HepG2 (cell line): ENCODE measurements around the gene MXI1. TPM values are rescaled to one million over a fixed set of nuclear protein-coding genes. Genes with fewer than 3 reads are reported as not detected.

Experiments
- DMAP1 ChIP-seq: IDR thresholded peaks from 2 replicates; pipeline ENCODE4 v1.6.1; 2016
- FOXK2 ChIP-seq: fragments of 450-650 bp; IDR thresholded peaks from 2 replicates; pipeline ENCODE4 v1.6.1; 2016
- GATAD2A ChIP-seq: IDR thresholded peaks from 2 replicates; pipeline ENCODE4 v1.6.1; 2016
- HMGXB3 ChIP-seq: sonication (generic); formaldehyde crosslinking; IDR thresholded peaks from 2 replicates; pipeline ENCODE4 v1.4.0; 2020; ENCODE audit warnings: missing genetic modification reagents, borderline replicate concordance
- JUND ChIP-seq: sonication (generic); formaldehyde crosslinking; IDR thresholded peaks from 2 replicates; pipeline ENCODE4 v1.8.0; 2022; ENCODE audit warnings: mild to moderate bottlenecking, missing genetic modification reagents
- MTA1 ChIP-seq: sonication (generic); formaldehyde crosslinking; IDR thresholded peaks from 2 replicates; pipeline ENCODE4 v1.4.0; 2020; ENCODE audit warnings: missing genetic modification reagents, mild to moderate bottlenecking, borderline replicate concordance
- SMAD3 ChIP-seq: sonication (generic); formaldehyde crosslinking; IDR thresholded peaks from 2 replicates; pipeline ENCODE4 v1.4.0; 2020; ENCODE audit warnings: missing genetic modification reagents
- TAF1 ChIP-seq: sonication (generic); formaldehyde crosslinking; IDR thresholded peaks from 2 replicates; pipeline ENCODE4 v1.4.0; 2020; ENCODE audit warnings: missing genetic modification reagents
- TFE3 ChIP-seq: IDR thresholded peaks from 2 replicates; pipeline ENCODE4 v1.6.1; 2016
- ZBTB14 ChIP-seq: sonication (generic); formaldehyde crosslinking; IDR thresholded peaks from 2 replicates; pipeline ENCODE4 v1.4.0; 2020; ENCODE audit warnings: missing genetic modification reagents
- ZBTB3 ChIP-seq: sonication (generic); formaldehyde crosslinking; IDR thresholded peaks from 2 replicates; pipeline ENCODE4 v1.4.0; 2020; ENCODE audit warnings: low read depth, mild to moderate bottlenecking, moderate library complexity, missing genetic modification reagents, borderline replicate concordance
- ZNF335 ChIP-seq: sonication (generic); formaldehyde crosslinking; IDR thresholded peaks from 2 replicates; pipeline ENCODE4 v1.4.0; 2020; ENCODE audit warnings: missing genetic modification reagents
- ZNF530 ChIP-seq: sonication (generic); formaldehyde crosslinking; IDR thresholded peaks from 2 replicates; pipeline ENCODE4 v1.5.0; 2020; ENCODE audit warnings: low read depth, mild to moderate bottlenecking, missing genetic modification reagents
- ZNF547 ChIP-seq: sonication (generic); formaldehyde crosslinking; IDR thresholded peaks from 2 replicates; pipeline ENCODE4 v1.5.1; 2020; ENCODE audit warnings: mild to moderate bottlenecking, missing genetic modification reagents
- polyA plus RNA-seq, 8 experiments: library from polyadenylated mRNA; depleted of rRNA in 3 of 8; stranded (reverse) in 7 of 8; unstranded in 1 of 8; fragments of >200 nt; fragmentation: Illumina TruSeq in 4 of 8; extraction: Trizol in 4 of 8; gene quantifications; 2 replicates each; pipeline versions ENCODE4 v1.2.1 to v1.2.3, GENCODE V29; 2011 to 2016; ENCODE audit warnings: low read depth in 4 of 8, missing spikeins in 1 of 8, mixed read lengths in 1 of 8; ENCODE audit not compliant: insufficient read depth in 1 of 8
- total RNA-seq, 5 experiments: library from RNA; depleted of rRNA; stranded (reverse); fragments of >200 nt; fragmentation: Illumina TruSeq; extraction: Trizol; gene quantifications; 2 replicates each; pipeline ENCODE4 v1.2.3, GENCODE V29; 2016; ENCODE audit warnings: low read depth in 1 of 5
- TF ChIP-seq, protein P1 (sequence below): sonication (generic); formaldehyde crosslinking; IDR thresholded peaks from 2 replicates; pipeline ENCODE4 v1.4.0; 2020; ENCODE audit warnings: low read depth, missing genetic modification reagents
- TF ChIP-seq, protein P2 (sequence below): sonication (generic); formaldehyde crosslinking; IDR thresholded peaks from 2 replicates; pipeline ENCODE4 v1.4.0; 2020; ENCODE audit warnings: missing genetic modification reagents

MXI1 gene
- total and polyA plus RNA-seq, 2 of the 13 experiments (the other 11 are each of a cell fraction or from before 2014, with no cell fraction given): 6.6 to 22.0 TPM

GRCh38 chr10:110226926-110227641, 19.7 kb downstream of the MXI1 start (continued):
- TF ChIP-seq SMAD3 (CRISPR knock-in tag) (no peak), MTA1 (CRISPR knock-in tag) (peak; percentile 37; the same call in 1 of the 2 replicates), ZNF335 (CRISPR knock-in tag) (no peak), ZBTB14 (peak; percentile 84), FOXK2 (no peak), HMGXB3 (CRISPR knock-in tag) (no peak), GATAD2A (CRISPR knock-in tag) (0 out of 2 replicates have a peak, but pooled peaks have one; percentile 28), ZNF530 (no peak), ZBTB3 (CRISPR knock-in tag) (no peak), TAF1 (CRISPR knock-in tag) (no peak), TFE3 (no peak), JUND (no peak), DMAP1 (CRISPR knock-in tag) (peak; percentile 48; the same call in 1 of the 2 replicates), ZNF547 (CRISPR knock-in tag) (0 out of 2 replicates have a peak, but pooled peaks have one; percentile 49)
- TF ChIP-seq, protein P1, sequence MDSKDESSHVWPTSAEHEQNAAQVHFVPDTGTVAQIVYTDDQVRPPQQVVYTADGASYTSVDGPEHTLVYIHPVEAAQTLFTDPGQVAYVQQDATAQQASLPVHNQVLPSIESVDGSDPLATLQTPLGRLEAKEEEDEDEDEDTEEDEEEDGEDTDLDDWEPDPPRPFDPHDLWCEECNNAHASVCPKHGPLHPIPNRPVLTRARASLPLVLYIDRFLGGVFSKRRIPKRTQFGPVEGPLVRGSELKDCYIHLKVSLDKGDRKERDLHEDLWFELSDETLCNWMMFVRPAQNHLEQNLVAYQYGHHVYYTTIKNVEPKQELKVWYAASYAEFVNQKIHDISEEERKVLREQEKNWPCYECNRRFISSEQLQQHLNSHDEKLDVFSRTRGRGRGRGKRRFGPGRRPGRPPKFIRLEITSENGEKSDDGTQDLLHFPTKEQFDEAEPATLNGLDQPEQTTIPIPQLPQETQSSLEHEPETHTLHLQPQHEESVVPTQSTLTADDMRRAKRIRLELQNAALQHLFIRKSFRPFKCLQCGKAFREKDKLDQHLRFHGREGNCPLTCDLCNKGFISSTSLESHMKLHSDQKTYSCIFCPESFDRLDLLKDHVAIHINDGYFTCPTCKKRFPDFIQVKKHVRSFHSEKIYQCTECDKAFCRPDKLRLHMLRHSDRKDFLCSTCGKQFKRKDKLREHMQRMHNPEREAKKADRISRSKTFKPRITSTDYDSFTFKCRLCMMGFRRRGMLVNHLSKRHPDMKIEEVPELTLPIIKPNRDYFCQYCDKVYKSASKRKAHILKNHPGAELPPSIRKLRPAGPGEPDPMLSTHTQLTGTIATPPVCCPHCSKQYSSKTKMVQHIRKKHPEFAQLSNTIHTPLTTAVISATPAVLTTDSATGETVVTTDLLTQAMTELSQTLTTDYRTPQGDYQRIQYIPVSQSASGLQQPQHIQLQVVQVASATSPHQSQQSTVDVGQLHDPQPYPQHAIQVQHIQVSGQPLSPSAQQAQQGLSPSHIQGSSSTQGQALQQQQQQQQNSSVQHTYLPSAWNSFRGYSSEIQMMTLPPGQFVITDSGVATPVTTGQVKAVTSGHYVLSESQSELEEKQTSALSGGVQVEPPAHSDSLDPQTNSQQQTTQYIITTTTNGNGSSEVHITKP (CRISPR knock-in tag): no peak
- TF ChIP-seq, protein P2, sequence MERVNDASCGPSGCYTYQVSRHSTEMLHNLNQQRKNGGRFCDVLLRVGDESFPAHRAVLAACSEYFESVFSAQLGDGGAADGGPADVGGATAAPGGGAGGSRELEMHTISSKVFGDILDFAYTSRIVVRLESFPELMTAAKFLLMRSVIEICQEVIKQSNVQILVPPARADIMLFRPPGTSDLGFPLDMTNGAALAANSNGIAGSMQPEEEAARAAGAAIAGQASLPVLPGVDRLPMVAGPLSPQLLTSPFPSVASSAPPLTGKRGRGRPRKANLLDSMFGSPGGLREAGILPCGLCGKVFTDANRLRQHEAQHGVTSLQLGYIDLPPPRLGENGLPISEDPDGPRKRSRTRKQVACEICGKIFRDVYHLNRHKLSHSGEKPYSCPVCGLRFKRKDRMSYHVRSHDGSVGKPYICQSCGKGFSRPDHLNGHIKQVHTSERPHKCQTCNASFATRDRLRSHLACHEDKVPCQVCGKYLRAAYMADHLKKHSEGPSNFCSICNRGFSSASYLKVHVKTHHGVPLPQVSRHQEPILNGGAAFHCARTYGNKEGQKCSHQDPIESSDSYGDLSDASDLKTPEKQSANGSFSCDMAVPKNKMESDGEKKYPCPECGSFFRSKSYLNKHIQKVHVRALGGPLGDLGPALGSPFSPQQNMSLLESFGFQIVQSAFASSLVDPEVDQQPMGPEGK (CRISPR knock-in tag): peak; percentile 70
